ENCODE data around the gene TRMT2B. TPM values are rescaled to one million over a fixed set of nuclear protein-coding genes. Genes with fewer than 3 reads are reported as not detected.

TRMT2B gene
- total and polyA plus RNA-seq, 4 donors = 3.3 to 11.2 (median 7.0) TPM

GRCh38 chrX:101079736-101080270, 27.9 kb upstream of the TRMT2B start:
- Histone ChIP-seq H3K4me3 (ENCODE audit: low read depth in 1 of 3, low read length in 3 of 3) (no peak overlapping the region), H3K27me3 (ENCODE audit: control insufficient read depth in 4 of 4, insufficient read depth in 4 of 4, low read length in 3 of 4) (peaks cover 0 to 8% (median 0%) of the 10 kb centered on the region in 4 donors), H3K36me3 (ENCODE audit: control insufficient read depth in 4 of 4, insufficient read depth in 3 of 4, low read depth in 1 of 4, low read length in 3 of 4) (no peaks in the 10 kb centered on the region), H3K27ac (ENCODE audit: low read depth in 1 of 2, low read length in 2 of 2) (no peak overlapping the region), H3K4me1 (ENCODE audit: control insufficient read depth in 4 of 4, insufficient read depth in 4 of 4, low read length in 3 of 4) (peaks cover 0 to 2% (median 0%) of the 10 kb centered on the region in 4 donors), H3K9ac (ENCODE audit: low read depth in 1 of 2, low read length in 2 of 2) (no peak overlapping the region), H3K9me3 (ENCODE audit: control insufficient read depth in 4 of 4, low read length in 3 of 4) (no peaks in the 10 kb centered on the region)
- no peak for TF ChIP-seq TAF1 (conservative IDR thresholded peaks at IDR 0.05)
- TF ChIP-seq FOXA2 (IDR thresholded peaks at IDR 0.05) = no peak
- TF ChIP-seq RAD21 (IDR thresholded peaks at IDR 0.05) = no peak
- no peak for TF ChIP-seq NR2F2 (IDR thresholded peaks at IDR 0.05)
- no peak for TF ChIP-seq EGR1 (IDR thresholded peaks at IDR 0.05; ENCODE audit: low read depth in 2 of 2)
- no peak for TF ChIP-seq CTCF (IDR thresholded peaks at IDR 0.05; ENCODE audit: low read depth, low read length, missing input control)
- TF ChIP-seq YY1 (IDR thresholded peaks at IDR 0.05) = no peak
- no peak for TF ChIP-seq REST (IDR thresholded peaks at IDR 0.05)
- TF ChIP-seq ZBTB33 (IDR thresholded peaks at IDR 0.05) = no peak
- DNase-seq (ENCODE audit: low spot score) = no peak
- 36% methylated on average over 8 of the region's 8 CpGs for WGBS

GRCh38 chrX:101078716-101079598, 27.0 kb upstream of the TRMT2B start, which contains the start of gene TMEM35A:
Gene TMEM35A, plus strand, starts transcription at chrX:101078879. Its CDS starts 124 bp downstream, at chrX:101079003.
- peaks cover 0 to 8% (median 0%) of the 10 kb centered on the region in 4 donors for H3K27me3 ChIP-seq (ENCODE audit: control insufficient read depth in 4 of 4, insufficient read depth in 4 of 4, low read length in 3 of 4)
- H3K9me3 ChIP-seq (ENCODE audit: control insufficient read depth in 4 of 4, low read length in 3 of 4) = no peaks in the 10 kb centered on the region
- no peak within 1 kb of the TSS for H3K9ac ChIP-seq (ENCODE audit: low read depth in 1 of 2, low read length in 2 of 2)
- H3K4me1 ChIP-seq (ENCODE audit: control insufficient read depth in 4 of 4, insufficient read depth in 4 of 4, low read length in 3 of 4) = peaks cover 0 to 2% (median 0%) of the 10 kb centered on the region in 4 donors
- no peak for DNase-seq (ENCODE audit: low spot score)
- no peaks in the 10 kb centered on the region for H3K36me3 ChIP-seq (ENCODE audit: control insufficient read depth in 4 of 4, insufficient read depth in 3 of 4, low read depth in 1 of 4, low read length in 3 of 4)
- H3K4me3 ChIP-seq (ENCODE audit: low read depth in 1 of 3, low read length in 3 of 3) = no peak within 1 kb of the TSS
- 5% methylated on average over 23 of the region's 23 CpGs for WGBS
- H3K27ac ChIP-seq (ENCODE audit: low read depth in 1 of 2, low read length in 2 of 2) = no peak within 1 kb of the TSS
- TF ChIP-seq JUND (IDR thresholded peaks at IDR 0.05) (no peak), HNF4A (conservative IDR thresholded peaks at IDR 0.05) (no peak), MAX (IDR thresholded peaks at IDR 0.05) (no peak), REST (IDR thresholded peaks at IDR 0.05) (no peak), EGR1 (IDR thresholded peaks at IDR 0.05; ENCODE audit: low read depth in 2 of 2) (no peak), RXRA (IDR thresholded peaks at IDR 0.05) (no peak), ATF3 (IDR thresholded peaks at IDR 0.05) (no peak), YY1 (IDR thresholded peaks at IDR 0.05) (no peak), GABPA (IDR thresholded peaks at IDR 0.05 in 1 of 2, conservative IDR thresholded peaks at IDR 0.05 in 1 of 2) (no peak), TAF1 (conservative IDR thresholded peaks at IDR 0.05) (no peak), CTCF (IDR thresholded peaks at IDR 0.05; ENCODE audit: low read depth, low read length, missing input control) (no peak)
